ENCODE results near the gene TRERF1. TPM values are rescaled to one million over a fixed set of nuclear protein-coding genes. Genes with fewer than 3 reads are reported as not detected.

TRERF1 gene
- total and polyA plus RNA-seq, 2 experiments from 2014 or later: 3.2 to 5.1 TPM

DNA sequence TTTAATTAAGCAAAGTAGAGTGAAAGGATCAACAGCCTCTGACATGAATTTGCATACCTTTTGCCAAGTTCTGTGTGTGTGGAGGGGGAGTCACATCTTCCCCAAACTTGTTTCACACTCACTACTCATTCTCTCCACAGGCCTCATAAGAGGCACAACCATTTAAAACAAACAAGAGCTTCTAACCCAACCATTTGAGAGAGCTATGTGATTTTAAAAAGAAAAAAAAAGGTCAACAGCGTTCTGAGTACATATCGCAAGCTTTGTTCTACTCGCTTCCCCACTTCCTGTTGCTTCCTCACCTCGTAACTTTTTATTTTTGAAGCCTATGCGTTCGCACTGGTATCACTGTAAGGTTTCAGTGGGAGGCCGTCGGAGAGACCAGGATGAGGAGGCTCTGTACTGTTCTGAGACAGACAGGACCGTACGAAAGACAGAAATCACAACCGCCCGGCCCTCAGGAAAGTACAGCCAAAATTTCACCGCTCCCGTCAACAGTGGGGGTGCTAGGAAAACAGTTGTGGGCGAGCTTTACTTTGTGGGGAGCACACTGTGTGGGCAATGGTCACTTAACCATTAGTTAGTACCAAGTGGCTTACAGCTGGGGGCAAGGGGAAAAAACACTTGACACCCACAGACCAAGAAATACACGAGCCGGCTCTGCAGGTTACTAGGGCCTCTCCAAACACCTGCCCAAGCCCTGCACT lies 61.3 kb downstream of the TRERF1 start:
- H3K79me2 ChIP-seq: peaks cover 72% of the 10 kb centered on the region
- no peak overlapping the region for H3K4me2 ChIP-seq

DNA sequence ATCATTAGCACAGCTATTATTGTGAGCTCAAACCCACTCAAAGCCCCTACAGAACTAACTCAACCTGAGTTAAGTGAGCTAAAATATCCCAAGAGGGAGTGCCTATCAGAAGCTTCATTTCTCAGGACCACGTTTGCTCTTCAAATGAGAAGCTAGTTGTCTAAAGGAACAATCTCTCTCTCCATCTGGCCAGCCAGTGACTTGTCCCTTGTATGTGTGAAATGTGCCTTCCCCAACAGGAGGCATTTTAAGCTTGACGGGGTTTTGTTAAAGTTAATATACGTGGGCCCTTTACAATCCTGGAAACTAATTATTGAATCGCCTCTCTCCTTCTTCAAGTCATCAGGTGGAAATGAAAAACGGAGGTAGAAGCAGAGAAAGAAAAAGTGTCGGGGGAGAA lies 62.0 kb downstream of the TRERF1 start:
- WGBS (ENCODE audit: low lambda C conversion rate, missing lambda C conversion rate): 85% methylated on average over 6 of the region's 6 CpGs

More for the DNA sequence above, 61.3 kb downstream of the TRERF1 start:
- DNase-seq (ENCODE audit: low spot score): no peak
- Histone ChIP-seq H3K27me3 (no peaks in the 10 kb centered on the region), H4K20me1 (ENCODE audit: insufficient read depth, poor library complexity, severe bottlenecking) (peaks cover 13% of the 10 kb centered on the region), H3K4me1 (ENCODE audit: insufficient read depth) (peaks cover 7% of the 10 kb centered on the region), H3K27ac (no peak overlapping the region), H3K4me3 (no peak overlapping the region), H3K9me3 (ENCODE audit: low read depth) (no peaks in the 10 kb centered on the region), H3K9me2 (replicated peaks; ENCODE audit: insufficient read depth) (no peaks in the 10 kb centered on the region), H3K36me3 (replicated peaks; ENCODE audit: insufficient read depth, low read depth) (no peaks in the 10 kb centered on the region), H2AFZ (no peak overlapping the region)
- 82% methylated on average over 17 of the region's 17 CpGs for WGBS (ENCODE audit: low lambda C conversion rate, missing lambda C conversion rate)
- TF ChIP-seq, protein P1, sequence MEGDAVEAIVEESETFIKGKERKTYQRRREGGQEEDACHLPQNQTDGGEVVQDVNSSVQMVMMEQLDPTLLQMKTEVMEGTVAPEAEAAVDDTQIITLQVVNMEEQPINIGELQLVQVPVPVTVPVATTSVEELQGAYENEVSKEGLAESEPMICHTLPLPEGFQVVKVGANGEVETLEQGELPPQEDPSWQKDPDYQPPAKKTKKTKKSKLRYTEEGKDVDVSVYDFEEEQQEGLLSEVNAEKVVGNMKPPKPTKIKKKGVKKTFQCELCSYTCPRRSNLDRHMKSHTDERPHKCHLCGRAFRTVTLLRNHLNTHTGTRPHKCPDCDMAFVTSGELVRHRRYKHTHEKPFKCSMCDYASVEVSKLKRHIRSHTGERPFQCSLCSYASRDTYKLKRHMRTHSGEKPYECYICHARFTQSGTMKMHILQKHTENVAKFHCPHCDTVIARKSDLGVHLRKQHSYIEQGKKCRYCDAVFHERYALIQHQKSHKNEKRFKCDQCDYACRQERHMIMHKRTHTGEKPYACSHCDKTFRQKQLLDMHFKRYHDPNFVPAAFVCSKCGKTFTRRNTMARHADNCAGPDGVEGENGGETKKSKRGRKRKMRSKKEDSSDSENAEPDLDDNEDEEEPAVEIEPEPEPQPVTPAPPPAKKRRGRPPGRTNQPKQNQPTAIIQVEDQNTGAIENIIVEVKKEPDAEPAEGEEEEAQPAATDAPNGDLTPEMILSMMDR (IDR thresholded peaks at IDR 0.05; ENCODE audit: poor library complexity): no peak
- TF ChIP-seq EZH2phosphoT487 (IDR thresholded peaks at IDR 0.05; ENCODE audit: low read depth, severe bottlenecking, unreplicated experiment) (no peak), EZH2 (IDR thresholded peaks at IDR 0.05; ENCODE audit: borderline replicate concordance) (no peak)

DNA sequence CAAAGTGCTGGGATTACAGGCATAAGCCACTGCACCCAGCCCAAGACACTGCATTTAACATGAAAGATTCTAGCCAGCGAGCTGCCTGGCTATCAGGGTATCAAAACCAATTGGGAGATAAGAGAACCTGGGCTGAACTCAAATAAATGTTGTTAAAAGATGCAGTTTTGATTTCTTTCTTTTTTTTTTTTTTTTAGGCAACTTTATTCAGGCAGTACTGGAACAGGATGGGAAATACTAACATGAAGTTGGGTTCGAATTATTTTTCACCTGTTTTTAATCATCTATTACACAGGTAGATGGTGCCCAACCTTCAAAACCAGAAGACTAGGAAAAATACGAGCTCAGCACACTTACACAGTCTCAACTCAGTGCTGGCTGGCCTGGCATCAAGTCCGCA lies 63.7 kb downstream of the TRERF1 start:
- H3K36me3 ChIP-seq (replicated peaks; ENCODE audit: insufficient read depth, low read depth): no peaks in the 10 kb centered on the region
- H3K4me3 ChIP-seq: no peak overlapping the region
- H3K79me2 ChIP-seq: peaks cover 59% of the 10 kb centered on the region
- H3K27me3 ChIP-seq: no peaks in the 10 kb centered on the region
- H4K20me1 ChIP-seq (ENCODE audit: insufficient read depth, poor library complexity, severe bottlenecking): peaks cover 11% of the 10 kb centered on the region
- H3K4me1 ChIP-seq (ENCODE audit: insufficient read depth): peaks cover 2% of the 10 kb centered on the region
- no peak overlapping the region for H3K27ac ChIP-seq
- no peaks in the 10 kb centered on the region for H3K9me3 ChIP-seq (ENCODE audit: low read depth)
- no peak overlapping the region for H3K4me2 ChIP-seq
- WGBS (ENCODE audit: low lambda C conversion rate, missing lambda C conversion rate): 90% methylated on average over 4 of the region's 4 CpGs
- DNase-seq (ENCODE audit: low spot score): no peak
- H2AFZ ChIP-seq: no peak overlapping the region
- TF ChIP-seq EZH2phosphoT487 (IDR thresholded peaks at IDR 0.05; ENCODE audit: low read depth, severe bottlenecking, unreplicated experiment) (no peak), EZH2 (IDR thresholded peaks at IDR 0.05; ENCODE audit: borderline replicate concordance) (no peak)
- TF ChIP-seq, protein P1 (IDR thresholded peaks at IDR 0.05; ENCODE audit: poor library complexity): no peak
- H3K9me2 ChIP-seq (replicated peaks; ENCODE audit: insufficient read depth): no peaks in the 10 kb centered on the region

More for the DNA sequence above, 62.0 kb downstream of the TRERF1 start:
- Histone ChIP-seq H3K79me2 (peaks cover 68% of the 10 kb centered on the region), H3K9me2 (replicated peaks; ENCODE audit: insufficient read depth) (no peaks in the 10 kb centered on the region), H3K36me3 (replicated peaks; ENCODE audit: insufficient read depth, low read depth) (no peaks in the 10 kb centered on the region), H3K4me2 (no peak overlapping the region), H3K27ac (no peak overlapping the region), H3K4me1 (ENCODE audit: insufficient read depth) (peaks cover 7% of the 10 kb centered on the region), H3K9me3 (ENCODE audit: low read depth) (no peaks in the 10 kb centered on the region), H3K4me3 (no peak overlapping the region), H2AFZ (no peak overlapping the region), H4K20me1 (ENCODE audit: insufficient read depth, poor library complexity, severe bottlenecking) (peaks cover 13% of the 10 kb centered on the region), H3K27me3 (no peaks in the 10 kb centered on the region)
- no peak for DNase-seq (ENCODE audit: low spot score)
- TF ChIP-seq EZH2phosphoT487 (IDR thresholded peaks at IDR 0.05; ENCODE audit: low read depth, severe bottlenecking, unreplicated experiment) (no peak), EZH2 (IDR thresholded peaks at IDR 0.05; ENCODE audit: borderline replicate concordance) (no peak)
- TF ChIP-seq, protein P1 (IDR thresholded peaks at IDR 0.05; ENCODE audit: poor library complexity): no peak
